ENCODE data around the gene C5orf46. TPM values are rescaled to one million over a fixed set of nuclear protein-coding genes. Genes with fewer than 3 reads are reported as not detected.

C5orf46 gene
- total and polyA plus RNA-seq, 9 of the 15 experiments (the other 6 are each of a cell fraction or from before 2014, with no cell fraction given): not detected

DNA sequence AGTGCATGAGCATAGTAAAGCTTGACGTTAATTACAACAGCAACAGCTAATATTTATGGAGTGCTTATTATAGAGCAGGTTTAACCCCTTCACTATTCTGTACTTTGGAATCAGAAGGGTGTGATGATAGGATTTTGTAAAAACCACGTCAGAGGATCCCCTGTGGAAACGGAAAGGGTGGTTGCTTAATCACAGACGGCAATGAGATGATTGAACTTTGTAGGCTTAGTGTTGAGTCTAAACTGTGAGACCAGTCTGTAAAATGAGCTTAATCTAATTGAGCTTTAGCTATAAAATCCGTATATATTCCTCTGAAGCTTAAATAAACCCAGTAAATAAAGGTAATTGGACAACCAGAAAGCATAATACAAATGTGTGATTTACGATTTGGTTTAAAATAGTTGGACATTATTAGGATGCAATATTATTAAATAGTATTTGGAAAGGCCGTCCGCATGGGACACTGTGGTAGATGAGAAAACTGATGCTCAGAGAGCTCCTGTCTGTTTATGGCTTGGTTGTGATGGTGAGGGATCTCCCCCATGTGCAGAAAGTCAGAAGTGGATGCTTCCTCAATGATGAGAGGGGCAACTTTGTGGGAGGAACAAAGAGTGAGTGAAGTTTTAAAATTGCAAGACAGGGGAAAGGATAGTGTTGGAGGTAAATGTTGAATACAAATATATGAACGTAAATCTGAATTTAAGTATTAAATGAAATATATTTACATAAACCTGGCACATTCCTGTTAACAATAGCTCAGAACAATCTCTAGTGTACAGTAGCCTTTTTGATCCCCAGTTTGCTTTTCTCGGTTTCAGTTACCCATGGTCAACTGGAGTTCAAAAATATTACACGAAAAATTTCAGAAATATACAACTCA lies 51.2 kb downstream of the C5orf46 start (continued):
- TF ChIP-seq, protein P1, sequence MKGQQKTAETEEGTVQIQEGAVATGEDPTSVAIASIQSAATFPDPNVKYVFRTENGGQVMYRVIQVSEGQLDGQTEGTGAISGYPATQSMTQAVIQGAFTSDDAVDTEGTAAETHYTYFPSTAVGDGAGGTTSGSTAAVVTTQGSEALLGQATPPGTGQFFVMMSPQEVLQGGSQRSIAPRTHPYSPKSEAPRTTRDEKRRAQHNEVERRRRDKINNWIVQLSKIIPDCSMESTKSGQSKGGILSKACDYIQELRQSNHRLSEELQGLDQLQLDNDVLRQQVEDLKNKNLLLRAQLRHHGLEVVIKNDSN (CRISPR knock-in tag; IDR thresholded peaks at IDR 0.05): no peak
- no peak for TF ChIP-seq ZNF707 (CRISPR knock-in tag; conservative IDR thresholded peaks at IDR 0.05)

DNA sequence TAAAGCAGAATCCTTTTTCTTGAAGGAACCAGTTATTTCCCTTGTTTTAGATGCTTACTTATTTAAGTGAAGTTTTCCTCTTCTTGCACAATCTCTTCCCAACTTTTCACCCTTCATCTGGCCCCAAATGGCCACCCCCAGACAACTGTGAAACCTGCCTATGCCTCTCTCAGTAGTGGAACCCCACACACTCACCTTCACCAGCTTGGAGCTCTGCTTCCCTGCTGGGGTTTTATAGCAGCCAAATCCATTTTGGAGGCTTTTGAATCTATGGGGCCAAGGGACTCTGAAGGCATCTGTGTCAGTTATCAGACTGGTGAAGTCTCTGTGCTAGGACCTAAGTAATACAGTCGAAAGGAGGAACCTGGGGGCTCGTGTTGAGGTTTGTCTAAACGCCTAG lies 52.0 kb downstream of the C5orf46 start:
- intact Hi-C loops (cut with micrococcal nuclease) (loop anchor here (10.0 kb wide), 1 partner anchor 590 kb away; no protein-coding TSS in a partner anchor), in situ Hi-C loops (cut with MboI) (no loop called here)
- no peaks in the 10 kb centered on the region for H3K9me1 ChIP-seq (ENCODE audit: control insufficient read depth, insufficient read depth, low read length)
- no peak for ATAC-seq
- no peak overlapping the region for H3K4me3 ChIP-seq
- CTCF ChIA-PET (ENCODE audit: low intra/inter-chr PET ratio): no interaction called here
- H3K9ac ChIP-seq (ENCODE audit: insufficient read depth in 1 of 2, low read depth in 2 of 2, low read length in 2 of 2): no peak overlapping the region
- whole genome bisulfite sequencing (ENCODE audit: insufficient coverage, low coverage, missing lambda C conversion rate): 0% methylated on average over 3 of the region's 3 CpGs
- no peak overlapping the region for H2AFZ ChIP-seq (ENCODE audit: low read depth, low read length)
- POLR2A ChIA-PET: no interaction called here
- H3K79me2 ChIP-seq (ENCODE audit: control insufficient read depth, insufficient read depth, low read length): no peaks in the 10 kb centered on the region
- H3K4me2 ChIP-seq (ENCODE audit: insufficient read depth, low read length): no peak overlapping the region
- no peaks in the 10 kb centered on the region for H4K20me1 ChIP-seq (replicated peaks; ENCODE audit: control insufficient read depth, insufficient read depth, low read length)
- no peaks in the 10 kb centered on the region for H3K9me3 ChIP-seq (replicated peaks; ENCODE audit: control insufficient read depth, insufficient read depth, low read depth, low read length)
- H3K27ac ChIP-seq (ENCODE audit: extremely low read depth, low read depth, low read length): no peak overlapping the region
- BruUV-seq (replicated peaks): no TSS peak
- no peaks in the 10 kb centered on the region for H3K27me3 ChIP-seq (ENCODE audit: control insufficient read depth in 2 of 2, insufficient read depth in 2 of 2, low read length in 2 of 2)
- H3K36me3 ChIP-seq (ENCODE audit: control insufficient read depth, insufficient read depth, low read length): no peaks in the 10 kb centered on the region
- H3K4me1 ChIP-seq (replicated peaks in 1 of 2; ENCODE audit: control insufficient read depth in 2 of 2, insufficient read depth in 2 of 2, low read length in 2 of 2): no peaks in the 10 kb centered on the region
- FAIRE-seq: no peak
- no peak for TF ChIP-seq SMAD3 (CRISPR knock-in tag; conservative IDR thresholded peaks at IDR 0.05)
- no peak for TF ChIP-seq ZNF324 (CRISPR knock-in tag; IDR thresholded peaks at IDR 0.05)
- TF ChIP-seq SOX6 (IDR thresholded peaks at IDR 0.05): no peak
- TF ChIP-seq BRF2 (IDR thresholded peaks at IDR 0.05; ENCODE audit: borderline replicate concordance, insufficient read depth, insufficient read length): no peak
- no peak for TF ChIP-seq ZNF165 (CRISPR knock-in tag; IDR thresholded peaks at IDR 0.05; ENCODE audit: borderline replicate concordance)
- no peak for TF ChIP-seq ZNF134 (CRISPR knock-in tag; conservative IDR thresholded peaks at IDR 0.05)
- TF ChIP-seq, protein P2, sequence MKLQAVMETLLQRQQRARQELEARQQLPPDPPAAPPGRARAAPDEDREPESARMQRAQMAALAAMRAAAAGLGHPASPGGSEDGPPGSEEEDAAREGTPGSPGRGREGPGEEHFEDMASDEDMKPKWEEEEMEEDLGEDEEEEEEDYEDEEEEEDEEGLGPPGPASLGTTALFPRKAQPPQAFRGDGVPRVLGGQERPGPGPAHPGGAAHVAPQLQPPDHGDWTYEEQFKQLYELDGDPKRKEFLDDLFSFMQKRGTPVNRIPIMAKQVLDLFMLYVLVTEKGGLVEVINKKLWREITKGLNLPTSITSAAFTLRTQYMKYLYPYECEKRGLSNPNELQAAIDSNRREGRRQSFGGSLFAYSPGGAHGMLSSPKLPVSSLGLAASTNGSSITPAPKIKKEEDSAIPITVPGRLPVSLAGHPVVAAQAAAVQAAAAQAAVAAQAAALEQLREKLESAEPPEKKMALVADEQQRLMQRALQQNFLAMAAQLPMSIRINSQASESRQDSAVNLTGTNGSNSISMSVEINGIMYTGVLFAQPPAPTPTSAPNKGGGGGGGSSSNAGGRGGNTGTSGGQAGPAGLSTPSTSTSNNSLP (IDR thresholded peaks at IDR 0.05; ENCODE audit: borderline replicate concordance, low read depth, low read length): no peak
- no peak for TF ChIP-seq SMARCB1 (IDR thresholded peaks at IDR 0.05; ENCODE audit: insufficient read length, low read depth)
- TF ChIP-seq ATF7 (IDR thresholded peaks at IDR 0.05): no peak
- no peak for TF ChIP-seq SP1 (CRISPR knock-in tag; IDR thresholded peaks at IDR 0.05)
- TF ChIP-seq SREBF2 (CRISPR knock-in tag; IDR thresholded peaks at IDR 0.05): no peak
- no peak for TF ChIP-seq ZNF217 (CRISPR knock-in tag; IDR thresholded peaks at IDR 0.05)
- no peak for TF ChIP-seq KLF6 (CRISPR knock-in tag; IDR thresholded peaks at IDR 0.05; ENCODE audit: borderline replicate concordance)
- no peak for TF ChIP-seq NKRF (IDR thresholded peaks at IDR 0.05; ENCODE audit: borderline replicate concordance)
- DNase-seq (ENCODE audit: extremely low read depth in 1 of 4, low spot score in 3 of 4): no peak
